ENCODE data around the gene CAMKK1. TPM values are rescaled to one million over a fixed set of nuclear protein-coding genes. Genes with fewer than 3 reads are reported as not detected.

CAMKK1 gene
- total RNA-seq, 1 experiment from 2014 or later: 4.3 TPM

- intact Hi-C loops (cut with micrococcal nuclease): no loop called here
- Mint-ChIP-seq H3K27me3 (ENCODE audit: insufficient read depth, unreplicated experiment) (no peaks in the 10 kb centered on the region), H3K36me3 (ENCODE audit: insufficient read depth, unreplicated experiment) (peaks cover 34% of the 10 kb centered on the region), H3K4me1 (ENCODE audit: insufficient read depth, unreplicated experiment) (peaks cover 39% of the 10 kb centered on the region), H3K4me3 (ENCODE audit: unreplicated experiment) (no peak overlapping the region), H3K9me3 (ENCODE audit: unreplicated experiment) (no peaks in the 10 kb centered on the region), H3K27ac (ENCODE audit: low read depth, unreplicated experiment) (peak overlapping the region; percentile 89)
- TF ChIP-seq CTCF (IDR thresholded peaks at IDR 0.05; ENCODE audit: unreplicated experiment): no peak
- no TSS peak for BruUV-seq (replicated peaks)
- DNase-seq (ENCODE audit: unreplicated experiment): no peak
- CTCF ChIA-PET: interaction anchor here (0.9 to 1.5 kb wide), 2 partner anchors 22 to 44 kb away, joined by 3 read pairs; no protein-coding TSS in a partner anchor
- POLR2A ChIA-PET: interaction anchor here (0.6 to 2.3 kb wide), 2 partner anchors 42 to 1844 kb away, joined by 3 to 6 read pairs; partner anchors contain the start of gene NCBP3
These were observed 5.0 kb downstream of the CAMKK1 start for GRCh38 chr17:3887804-3888203.

- peak overlapping the region; percentile 89 for H3K27ac Mint-ChIP-seq (ENCODE audit: low read depth, unreplicated experiment)
- peaks cover 34% of the 10 kb centered on the region for H3K36me3 Mint-ChIP-seq (ENCODE audit: insufficient read depth, unreplicated experiment)
- ChIA-PET POLR2A (interaction anchor here (2.3 kb wide), 1 partner anchor 42 kb away, joined by 6 read pairs; the partner anchor contains the start of gene NCBP3), CTCF (interaction anchor here (0.6 to 1.5 kb wide), 3 partner anchors 22 to 43 kb away, joined by 3 read pairs; no protein-coding TSS in a partner anchor)
- H3K27me3 Mint-ChIP-seq (ENCODE audit: insufficient read depth, unreplicated experiment): no peaks in the 10 kb centered on the region
- H3K4me1 Mint-ChIP-seq (ENCODE audit: insufficient read depth, unreplicated experiment): peaks cover 39% of the 10 kb centered on the region
- no peak for DNase-seq (ENCODE audit: unreplicated experiment)
- no peaks in the 10 kb centered on the region for H3K9me3 Mint-ChIP-seq (ENCODE audit: unreplicated experiment)
- no peak overlapping the region for H3K4me3 Mint-ChIP-seq (ENCODE audit: unreplicated experiment)
- intact Hi-C loops (cut with micrococcal nuclease): no loop called here
- no TSS peak for BruUV-seq (replicated peaks)
- TF ChIP-seq CTCF (IDR thresholded peaks at IDR 0.05; ENCODE audit: unreplicated experiment): no peak
These were observed 5.5 kb downstream of the CAMKK1 start for GRCh38 chr17:3887394-3887793.

GRCh38 chr17:3886776-3887175 lies 6.1 kb downstream of the CAMKK1 start:
- no TSS peak for BruUV-seq (replicated peaks)
- no peak for DNase-seq (ENCODE audit: unreplicated experiment)
- H3K27ac Mint-ChIP-seq (ENCODE audit: low read depth, unreplicated experiment): peak overlapping the region; percentile 89
- no peaks in the 10 kb centered on the region for H3K9me3 Mint-ChIP-seq (ENCODE audit: unreplicated experiment)
- no peak for TF ChIP-seq CTCF (IDR thresholded peaks at IDR 0.05; ENCODE audit: unreplicated experiment)
- H3K36me3 Mint-ChIP-seq (ENCODE audit: insufficient read depth, unreplicated experiment): peaks cover 35% of the 10 kb centered on the region
- intact Hi-C loops (cut with micrococcal nuclease): no loop called here
- ChIA-PET CTCF (interaction anchor here (0.6 kb wide), 1 partner anchor 27 kb away, joined by 3 read pairs; no protein-coding TSS in a partner anchor), POLR2A (interaction anchor here (2.3 kb wide), 1 partner anchor 41 kb away, joined by 6 read pairs; the partner anchor contains the start of gene NCBP3)
- no peak overlapping the region for H3K4me3 Mint-ChIP-seq (ENCODE audit: unreplicated experiment)
- peaks cover 35% of the 10 kb centered on the region for H3K4me1 Mint-ChIP-seq (ENCODE audit: insufficient read depth, unreplicated experiment)
- H3K27me3 Mint-ChIP-seq (ENCODE audit: insufficient read depth, unreplicated experiment): no peaks in the 10 kb centered on the region

DNA sequence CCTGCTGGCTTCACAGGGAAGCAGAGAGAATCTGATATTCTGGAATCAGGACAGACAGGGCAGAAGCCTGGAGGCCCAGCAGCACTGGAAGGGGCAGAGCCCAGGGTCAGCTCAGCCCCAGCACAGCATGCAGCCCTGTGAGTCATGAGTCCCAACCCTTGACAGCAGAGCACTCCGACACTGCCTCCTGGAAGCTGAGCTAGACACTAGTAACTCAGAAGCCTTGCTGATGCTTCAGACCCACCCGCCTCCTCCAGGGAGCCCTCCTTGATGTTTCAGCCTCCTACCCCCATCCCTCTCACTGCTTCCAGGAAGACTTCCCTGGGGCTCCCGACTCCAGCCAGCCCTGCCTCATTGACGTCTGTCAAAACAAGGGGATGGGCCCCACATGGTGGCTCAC lies 6.9 kb downstream of the CAMKK1 start:
- intact Hi-C loops (cut with micrococcal nuclease): no loop called here
- no peak overlapping the region for H3K27ac Mint-ChIP-seq (ENCODE audit: low read depth, unreplicated experiment)
- peak; percentile 59 for DNase-seq (ENCODE audit: unreplicated experiment)
- peaks cover 27% of the 10 kb centered on the region for H3K4me1 Mint-ChIP-seq (ENCODE audit: insufficient read depth, unreplicated experiment)
- TF ChIP-seq CTCF (IDR thresholded peaks at IDR 0.05; ENCODE audit: unreplicated experiment): no peak
- H3K4me3 Mint-ChIP-seq (ENCODE audit: unreplicated experiment): no peak overlapping the region
- no TSS peak for BruUV-seq (replicated peaks)
- H3K9me3 Mint-ChIP-seq (ENCODE audit: unreplicated experiment): no peaks in the 10 kb centered on the region
- no peaks in the 10 kb centered on the region for H3K27me3 Mint-ChIP-seq (ENCODE audit: insufficient read depth, unreplicated experiment)
- POLR2A ChIA-PET: interaction anchor here (0.9 kb wide), 1 partner anchor 107 kb away, joined by 3 read pairs; no protein-coding TSS in a partner anchor
- CTCF ChIA-PET: no interaction called here
- peaks cover 38% of the 10 kb centered on the region for H3K36me3 Mint-ChIP-seq (ENCODE audit: insufficient read depth, unreplicated experiment)
